Prostate gland (tissue), 2 donors: ENCODE measurements around the gene CYP1A1.

ENCODE experiments used
- CTCF ChIP-seq, 4 experiments: fragments of 200-600 bp in 2 of 4; fragments of 450-650 bp in 2 of 4; sonication (generic) in 2 of 4; IDR thresholded peaks; 1 replicate in 3 of 4; 2 replicates in 1 of 4; pipeline ENCODE4 v1.5.1; 2016 to 2019; ENCODE audit warnings: antibody characterized with exemption in 4 of 4, mild to moderate bottlenecking in 2 of 4, moderate library complexity in 2 of 4
- POLR2A ChIP-seq: fragments of 450-650 bp; IDR thresholded peaks from one replicate; pipeline ENCODE4 v1.6.1; 2016; ENCODE audit warnings: antibody characterized with exemption, mild to moderate bottlenecking

- TF ChIP-seq CTCF (IDR thresholded peaks at IDR 0.05) (no peak), POLR2A (no peak)
Measured at GRCh38 chr15:74748322-74748946, 23.1 kb upstream of the CYP1A1 start, which contains the start of gene CYP1A2.
